Neutrophil (primary cell): ENCODE results near the gene ALG2.

Experiments used
- H3K27ac ChIP-seq: fragments of 200-600 bp; sonication (generic); 2 replicates; pipeline ENCODE4 v1.5.1; 2016; ENCODE audit warnings: mild to moderate bottlenecking, moderate library complexity
- H3K27me3 ChIP-seq: fragments of 200-600 bp; sonication (generic); 2 replicates; pipeline ENCODE4 v1.6.0; 2016; ENCODE audit warnings: mild to moderate bottlenecking
- H3K36me3 ChIP-seq: fragments of 200-600 bp; sonication (generic); 2 replicates; pipeline ENCODE4 v1.5.1; 2017
- H3K4me1 ChIP-seq, 2 experiments: fragments of 200-600 bp in 1 of 2; sonication (generic) in 1 of 2; 1 replicate in 1 of 2; 2 replicates in 1 of 2; pipeline versions ENCODE4 v1.5.1 to v1.6.1; 2013 to 2016; ENCODE audit warnings: low read depth in 1 of 2, low read length in 1 of 2, mild to moderate bottlenecking in 1 of 2, moderate library complexity in 1 of 2; ENCODE audit not compliant: control insufficient read depth in 1 of 2, insufficient read depth in 1 of 2
- H3K4me3 ChIP-seq, 2 experiments: fragments of 200-600 bp in 1 of 2; sonication (generic) in 1 of 2; 1 replicate in 1 of 2; 2 replicates in 1 of 2; pipeline ENCODE4 v1.5.1; 2013 to 2016; ENCODE audit warnings: low read depth in 1 of 2, low read length in 1 of 2, mild to moderate bottlenecking in 1 of 2, moderate library complexity in 1 of 2
- H3K9me3 ChIP-seq: fragments of 200-600 bp; sonication (generic); 2 replicates; pipeline ENCODE4 v1.5.1; 2016
- CTCF ChIP-seq: fragments of 200-600 bp; sonication (generic); IDR thresholded peaks from 2 replicates; pipeline ENCODE4 v1.5.1; 2016; ENCODE audit warnings: antibody characterized with exemption

Gene ALG2

GRCh38 chr9:99181621-99182020 is 40.1 kb downstream of the ALG2 start:
- no peak overlapping the region for H3K27ac ChIP-seq

GRCh38 chr9:99181206-99181605 is 40.5 kb downstream of the ALG2 start:
- Histone ChIP-seq H3K4me3 (no peak overlapping the region), H3K27ac (no peak overlapping the region), H3K27me3 (no peaks in the 10 kb centered on the region), H3K9me3 (no peaks in the 10 kb centered on the region), H3K4me1 (peaks cover 0 to 8% of the 10 kb centered on the region in 2 experiments), H3K36me3 (no peaks in the 10 kb centered on the region)
- no peak for TF ChIP-seq CTCF

More at GRCh38 chr9:99181621-99182020, 40.1 kb downstream of the ALG2 start:
- Histone ChIP-seq H3K27me3 (no peaks in the 10 kb centered on the region), H3K36me3 (no peaks in the 10 kb centered on the region), H3K4me1 (peaks cover 0 to 8% of the 10 kb centered on the region in 2 experiments), H3K9me3 (no peaks in the 10 kb centered on the region), H3K4me3 (no peak overlapping the region)
- TF ChIP-seq CTCF: no peak

- no peaks in the 10 kb centered on the region for H3K9me3 ChIP-seq
- TF ChIP-seq CTCF: no peak
Observed at GRCh38 chr9:99180662-99181061, 41.1 kb downstream of the ALG2 start.

GRCh38 chr9:99180199-99180598 is 41.5 kb downstream of the ALG2 start:
- H3K9me3 ChIP-seq: no peaks in the 10 kb centered on the region
- H3K4me3 ChIP-seq: no peak overlapping the region
- no peaks in the 10 kb centered on the region for H3K27me3 ChIP-seq
- H3K27ac ChIP-seq: no peak overlapping the region
- no peaks in the 10 kb centered on the region for H3K36me3 ChIP-seq
- H3K4me1 ChIP-seq: peaks cover 0 to 8% of the 10 kb centered on the region in 2 experiments
- no peak for TF ChIP-seq CTCF

More at GRCh38 chr9:99180662-99181061, 41.1 kb downstream of the ALG2 start:
- Histone ChIP-seq H3K27me3 (no peaks in the 10 kb centered on the region), H3K4me3 (no peak overlapping the region), H3K36me3 (no peaks in the 10 kb centered on the region), H3K27ac (no peak overlapping the region), H3K4me1 (peaks cover 0 to 8% of the 10 kb centered on the region in 2 experiments)

GRCh38 chr9:99178912-99179872 is 42.5 kb downstream of the ALG2 start:
- no peaks in the 10 kb centered on the region for H3K36me3 ChIP-seq
- no peaks in the 10 kb centered on the region for H3K4me1 ChIP-seq
- H3K27ac ChIP-seq: no peak overlapping the region
- H3K4me3 ChIP-seq: no peak overlapping the region
- no peaks in the 10 kb centered on the region for H3K9me3 ChIP-seq
- TF ChIP-seq CTCF: no peak
- H3K27me3 ChIP-seq: no peaks in the 10 kb centered on the region
